Amniotic stem cell (primary cell): ENCODE measurements around the gene CRMP1.

Experiments
- DNase-seq: peaks from one replicate; lab custom pipeline; 2025; lab: John Stamatoyannopoulos, UW

The CRMP1 gene

DNA sequence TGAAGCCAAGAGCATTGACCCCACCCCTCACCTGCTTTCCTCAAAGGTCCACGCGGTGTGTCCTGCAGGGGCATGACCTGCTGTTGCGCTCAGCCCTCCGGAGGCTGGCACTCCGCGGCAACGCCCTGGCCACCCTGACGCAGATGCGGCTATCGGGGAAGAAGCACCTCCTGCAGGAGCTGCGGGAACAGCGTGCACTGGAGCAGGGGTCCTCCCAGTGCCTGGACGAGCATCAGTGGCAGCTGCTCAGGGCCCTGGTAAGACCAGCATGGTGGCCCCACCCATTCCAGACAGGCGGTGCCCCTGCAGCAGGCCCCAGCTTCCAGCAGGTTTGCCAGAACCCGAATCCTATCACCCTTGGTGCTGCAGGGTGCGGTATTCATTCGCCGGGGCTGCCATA lies 95.9 kb downstream of the CRMP1 start:
- no peak for DNase-seq

DNA sequence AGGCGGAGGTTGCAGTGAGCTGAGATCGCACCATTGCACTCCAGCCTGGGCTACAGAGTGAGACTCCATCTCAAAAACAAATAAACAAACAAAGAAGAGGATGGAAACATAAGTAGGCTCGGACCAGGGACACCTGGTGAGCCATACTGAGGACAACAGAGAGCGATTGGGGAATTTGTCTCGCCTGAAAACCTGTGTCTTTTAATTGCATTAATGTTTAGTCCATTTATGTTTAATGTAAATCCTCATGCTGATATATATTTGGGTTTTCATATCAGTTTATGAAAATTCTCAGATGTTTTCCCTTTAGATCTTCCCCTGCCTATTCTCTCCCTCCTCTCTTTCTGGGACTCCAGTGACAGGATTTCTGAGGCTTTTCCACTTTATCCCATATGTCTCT lies 97.3 kb downstream of the CRMP1 start:
- DNase-seq: no peak

DNA sequence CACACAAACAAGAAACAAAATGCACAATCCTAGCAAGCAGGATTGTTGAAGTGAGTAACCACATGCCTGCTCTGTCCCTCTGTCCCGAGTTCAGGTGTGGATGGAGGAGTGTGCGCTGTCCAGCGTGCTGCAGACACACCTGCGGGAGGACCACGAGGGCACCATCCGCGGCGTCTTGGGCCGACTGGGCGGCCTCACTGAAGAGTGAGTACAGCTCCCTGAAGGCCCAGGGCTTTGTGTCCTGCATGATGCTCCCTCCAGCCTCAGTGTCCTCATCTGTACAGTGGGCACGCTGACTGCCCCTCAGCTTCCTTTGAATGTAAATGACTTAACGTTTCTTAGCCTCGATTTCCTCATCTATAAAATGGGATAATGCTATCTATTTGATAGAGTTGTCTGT lies 99.4 kb downstream of the CRMP1 start:
- no peak for DNase-seq

DNA sequence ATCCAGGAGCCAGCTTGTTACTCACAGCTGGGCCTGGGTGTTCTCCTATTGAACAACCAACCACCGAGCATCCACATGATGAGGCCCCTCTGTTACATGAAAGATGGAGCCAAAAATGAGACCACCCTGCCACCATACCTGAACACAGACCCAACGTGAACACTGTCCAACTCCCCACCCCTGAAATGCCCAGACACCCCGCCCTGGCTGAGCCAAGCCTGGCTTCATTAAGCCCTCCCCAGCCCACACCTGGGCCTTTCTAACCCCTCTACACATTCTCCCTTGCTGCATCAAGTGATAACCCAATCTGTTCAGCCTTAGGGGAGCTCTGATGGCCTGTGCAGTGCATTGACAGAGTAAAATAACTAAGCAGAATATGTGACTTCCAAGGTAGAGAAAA lies 101.2 kb downstream of the CRMP1 start:
- no peak for DNase-seq

DNA sequence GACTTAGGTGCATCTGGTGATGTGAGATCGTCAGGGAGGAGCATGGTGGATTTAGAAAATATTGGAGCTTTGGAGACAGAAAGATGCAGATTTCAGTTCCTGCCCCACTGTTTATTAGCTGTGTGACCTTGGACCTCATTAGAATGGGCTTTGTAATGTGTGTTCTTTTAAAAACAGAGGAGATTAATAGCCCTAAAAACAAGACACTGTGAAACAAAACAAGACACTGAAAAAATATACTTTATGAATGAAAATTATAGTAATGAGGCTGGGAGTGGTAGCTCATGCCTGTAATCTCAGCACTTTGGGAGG lies 102.4 kb downstream of the CRMP1 start:
- DNase-seq: no peak

DNA sequence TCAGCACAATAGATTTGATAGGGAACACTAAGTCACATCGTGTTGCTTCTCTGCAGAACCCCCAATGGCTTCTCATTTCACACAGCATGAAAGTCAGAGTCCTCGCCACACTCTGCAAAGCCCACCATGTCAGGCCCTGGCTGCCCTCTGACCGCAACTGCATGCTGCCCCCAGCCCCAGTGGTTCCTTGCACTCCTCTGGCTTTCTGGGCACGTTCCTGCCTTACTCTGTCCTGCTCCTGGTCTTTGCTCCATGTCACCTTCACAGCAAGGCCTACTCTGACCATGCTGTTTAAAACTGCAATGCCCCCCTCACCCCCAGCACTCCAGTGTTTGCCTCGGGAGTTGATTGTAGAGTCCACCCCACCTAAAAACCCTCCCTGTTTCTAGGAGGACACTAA lies 103.7 kb downstream of the CRMP1 start:
- no peak for DNase-seq

DNA sequence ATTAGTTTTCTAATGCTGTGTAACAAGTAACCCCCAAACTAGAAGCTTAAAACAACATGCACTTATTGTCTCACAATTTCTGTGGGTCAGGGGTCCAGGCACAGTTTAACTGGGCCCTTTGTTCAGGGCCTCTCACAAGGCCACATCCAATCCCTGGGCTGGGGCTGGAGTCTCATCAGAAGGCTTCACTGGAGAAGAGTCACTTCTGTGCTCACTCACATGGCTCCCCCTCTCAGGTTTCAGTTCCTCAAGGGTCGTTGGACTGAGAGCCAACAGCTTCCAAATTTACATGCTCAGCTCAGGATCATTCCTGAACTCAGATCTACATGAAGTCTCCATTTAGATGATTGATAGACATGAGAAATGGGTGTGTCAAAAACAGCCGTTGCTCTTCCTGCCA lies 104.7 kb downstream of the CRMP1 start:
- no peak for DNase-seq

DNA sequence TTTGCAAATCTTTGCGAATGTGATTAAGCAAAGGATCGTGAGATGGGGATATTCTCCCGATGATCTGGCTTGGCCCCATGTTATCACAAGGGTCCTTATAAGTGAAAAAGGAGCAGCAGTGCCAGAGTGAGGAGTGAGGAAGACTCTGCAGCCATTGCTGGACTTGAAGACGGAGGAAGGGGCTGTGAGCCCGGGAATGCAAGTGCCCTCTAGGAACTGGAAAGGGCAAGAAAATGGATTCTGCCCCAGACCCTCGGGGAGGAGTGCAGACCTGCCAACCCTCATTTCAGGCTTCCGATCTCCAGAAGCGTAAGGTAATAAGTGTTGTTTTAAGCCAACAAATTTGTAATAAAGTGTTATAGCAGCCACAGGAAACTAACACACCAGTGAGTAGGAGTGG lies 105.6 kb downstream of the CRMP1 start:
- DNase-seq: no peak

DNA sequence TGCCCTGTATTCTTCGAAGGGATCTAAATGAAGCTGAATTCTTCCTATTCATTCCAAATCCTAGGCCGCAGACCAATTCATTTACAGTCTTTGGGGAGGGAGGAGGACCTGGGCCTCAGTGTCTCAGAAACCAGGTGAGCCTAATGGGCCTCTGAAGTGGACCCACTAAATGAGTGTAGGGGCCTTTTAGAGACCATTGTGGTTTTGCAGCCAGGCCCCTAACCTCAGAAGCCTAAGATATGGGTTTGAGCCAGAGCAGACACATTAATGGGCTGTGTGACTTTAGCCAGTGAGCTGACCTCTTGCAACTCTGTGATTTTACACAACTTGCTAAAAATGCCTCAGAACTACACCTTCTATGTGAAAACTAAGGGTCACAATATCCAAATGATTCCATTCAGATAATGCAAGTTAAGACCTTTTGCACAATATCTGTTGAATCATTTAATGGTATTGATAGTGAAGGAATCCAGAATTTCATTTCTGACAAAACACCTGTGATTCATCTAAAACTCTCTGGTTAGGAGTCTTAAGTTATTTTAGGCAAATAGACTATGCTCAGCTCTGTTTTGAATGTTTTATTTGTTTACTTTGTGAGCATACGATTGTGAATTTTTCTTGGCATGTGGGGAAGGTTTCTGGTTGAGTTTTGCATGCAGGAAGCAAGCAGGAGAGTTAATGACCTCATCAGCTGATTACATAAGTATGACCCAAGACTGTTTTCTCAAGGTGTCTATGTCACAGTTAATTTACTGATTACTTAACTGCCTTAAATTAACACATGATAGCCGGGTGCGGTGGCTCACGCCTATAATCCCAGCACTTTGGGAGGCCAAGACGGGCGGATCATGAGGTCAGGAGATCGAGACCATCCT lies 106.8 kb downstream of the CRMP1 start:
- peak; percentile 65 for DNase-seq

DNA sequence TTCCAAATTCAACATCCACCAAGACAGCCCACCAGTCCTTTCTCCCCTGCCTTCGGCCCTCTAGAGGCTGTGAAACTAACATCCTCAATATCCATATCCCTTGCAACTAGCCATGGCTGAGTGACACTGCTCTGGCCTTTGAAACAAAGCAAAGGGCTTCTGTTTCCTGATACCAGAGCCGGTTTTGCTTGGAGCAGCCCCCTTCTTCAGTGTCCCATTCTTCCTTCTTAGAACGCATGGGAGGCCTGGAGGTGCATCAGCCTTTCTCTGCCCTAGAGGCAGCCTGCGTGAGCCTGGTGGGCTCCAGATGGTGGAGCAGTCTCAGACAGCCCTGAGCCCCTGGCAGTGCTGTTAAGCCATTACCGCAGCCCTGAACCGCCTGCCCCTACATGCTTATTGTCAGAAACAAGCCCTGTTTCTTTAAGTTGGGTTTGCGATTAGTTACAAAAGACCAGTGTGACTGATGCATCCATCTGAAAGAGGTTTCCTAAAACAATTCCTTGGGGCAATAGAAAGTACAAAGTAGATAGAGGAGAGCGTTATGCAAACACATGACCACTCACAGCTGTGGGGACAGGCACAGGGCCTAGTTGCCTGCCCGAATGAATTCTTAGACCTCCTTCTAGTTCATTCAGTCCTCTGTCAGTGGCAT lies 107.8 kb downstream of the CRMP1 start:
- no peak for DNase-seq

DNA sequence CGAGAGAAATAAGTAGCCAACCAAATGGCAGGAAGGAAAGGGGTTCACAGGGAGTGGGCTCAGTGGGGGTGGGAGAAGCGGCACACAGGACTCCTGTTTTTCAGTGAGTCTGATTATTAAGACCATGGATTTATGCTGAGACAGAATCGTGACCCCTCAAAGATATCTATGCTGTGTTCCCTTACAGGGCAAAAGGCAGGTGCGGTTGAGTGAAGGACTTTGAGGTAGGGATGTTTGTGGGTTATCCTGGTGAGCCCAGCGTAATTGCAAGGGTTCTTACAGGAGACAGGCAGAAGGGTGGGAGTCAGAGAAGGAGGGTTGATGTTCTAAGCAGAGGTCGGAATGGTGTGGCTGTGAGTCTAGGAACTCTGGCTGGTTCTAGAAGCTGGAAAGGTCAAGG lies 108.9 kb downstream of the CRMP1 start:
- DNase-seq: no peak

DNA sequence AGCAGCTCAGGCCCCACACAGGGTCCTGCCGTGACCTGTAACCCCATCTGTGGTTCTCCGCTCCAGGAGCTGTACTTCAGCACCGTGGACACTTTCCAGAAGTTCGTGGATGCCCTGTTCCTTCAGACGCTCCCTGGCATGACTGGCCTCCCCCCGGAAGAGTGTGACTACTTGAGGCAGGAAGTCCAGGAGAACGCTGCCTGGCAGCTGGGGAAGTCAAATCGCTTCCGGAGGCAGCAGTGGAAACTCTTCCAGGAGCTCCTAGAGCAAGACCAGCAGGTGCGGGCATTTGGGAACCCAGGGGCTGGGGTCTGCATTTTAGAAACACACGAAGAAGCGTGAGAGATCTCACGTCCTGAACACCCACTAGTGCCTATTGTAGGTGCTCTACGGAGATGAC lies 109.4 kb downstream of the CRMP1 start:
- DNase-seq: no peak

DNA sequence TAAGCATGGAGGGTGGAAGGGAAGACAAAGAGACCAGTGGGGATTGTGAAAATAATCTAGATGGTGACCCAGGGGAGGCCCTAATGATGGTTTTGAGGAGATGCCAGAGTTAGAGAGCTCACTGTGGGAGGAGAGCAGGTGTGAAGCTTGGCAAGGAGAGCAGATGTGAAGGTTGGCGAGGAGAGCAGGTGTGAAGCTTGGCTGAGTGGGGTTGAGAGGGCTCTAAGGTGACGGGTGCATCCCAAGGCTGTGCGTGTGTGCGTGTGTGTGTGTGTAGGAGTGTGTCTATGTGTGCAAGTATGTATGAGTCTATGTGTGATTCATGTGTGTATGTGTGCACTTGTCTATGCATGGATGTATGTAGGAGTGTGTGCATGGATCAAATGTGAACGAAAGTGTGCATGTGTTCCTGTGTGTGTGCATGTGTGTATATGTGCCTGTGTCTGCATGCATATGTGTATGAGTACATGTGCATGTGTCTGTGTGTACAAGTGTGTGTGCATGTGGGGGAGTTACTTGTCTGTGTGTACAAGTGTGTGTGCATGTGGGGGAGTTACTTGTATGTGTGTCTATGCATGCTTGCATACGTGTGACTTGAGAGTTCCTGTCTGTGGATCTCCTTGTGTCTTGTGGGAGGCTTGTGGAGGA lies 109.9 kb downstream of the CRMP1 start:
- DNase-seq: no peak

DNA sequence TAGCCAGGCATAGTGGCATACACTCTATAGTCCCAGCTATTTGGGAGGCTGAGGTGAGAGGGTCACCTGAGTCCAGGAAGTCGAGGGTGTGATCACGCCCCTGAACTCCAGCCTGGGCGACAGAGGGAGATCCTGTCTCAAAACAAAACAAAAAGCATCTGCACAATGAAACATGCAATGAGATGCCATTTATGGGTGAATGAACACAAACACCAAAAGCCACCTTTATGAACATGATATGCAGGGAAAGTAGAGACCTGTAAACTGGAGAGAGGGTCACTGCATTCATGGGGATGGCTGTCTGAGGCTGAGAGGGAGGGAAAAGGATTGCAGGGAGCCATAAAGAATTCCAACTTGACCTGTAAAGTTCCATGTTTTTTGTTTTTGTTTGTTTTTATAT lies 111.2 kb downstream of the CRMP1 start:
- no peak for DNase-seq

DNA sequence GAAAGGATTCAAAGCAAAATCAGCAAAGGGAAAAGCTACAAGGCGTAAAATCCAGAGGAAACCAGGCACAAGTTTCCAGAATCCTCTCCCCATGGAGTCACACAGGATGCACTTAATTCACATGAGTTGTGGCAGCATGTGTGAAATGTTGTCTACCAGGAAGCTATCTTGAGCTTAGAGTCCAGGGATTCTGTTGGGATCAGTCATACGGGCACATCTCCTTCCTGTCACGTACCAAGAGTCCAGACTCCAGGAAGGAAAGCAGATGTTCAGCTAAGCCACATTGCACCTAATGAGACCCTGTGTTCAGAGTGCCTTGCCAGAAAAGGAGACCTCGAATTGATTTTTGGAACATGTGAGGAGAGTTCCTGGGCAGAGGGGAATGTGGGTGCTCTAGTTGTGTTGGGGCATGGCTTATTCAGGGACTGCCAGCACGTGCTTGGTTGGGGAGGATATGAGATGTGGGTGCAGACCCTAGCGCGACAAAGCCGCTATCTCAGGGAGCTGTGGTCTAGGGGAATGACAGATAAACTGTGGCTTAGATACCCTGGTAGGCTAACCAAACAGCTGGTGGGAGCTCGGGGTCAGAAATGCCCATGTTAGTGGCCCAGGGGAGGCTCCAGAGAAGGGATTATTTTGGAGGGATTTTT lies 111.9 kb downstream of the CRMP1 start:
- peak; percentile 56 for DNase-seq

DNA sequence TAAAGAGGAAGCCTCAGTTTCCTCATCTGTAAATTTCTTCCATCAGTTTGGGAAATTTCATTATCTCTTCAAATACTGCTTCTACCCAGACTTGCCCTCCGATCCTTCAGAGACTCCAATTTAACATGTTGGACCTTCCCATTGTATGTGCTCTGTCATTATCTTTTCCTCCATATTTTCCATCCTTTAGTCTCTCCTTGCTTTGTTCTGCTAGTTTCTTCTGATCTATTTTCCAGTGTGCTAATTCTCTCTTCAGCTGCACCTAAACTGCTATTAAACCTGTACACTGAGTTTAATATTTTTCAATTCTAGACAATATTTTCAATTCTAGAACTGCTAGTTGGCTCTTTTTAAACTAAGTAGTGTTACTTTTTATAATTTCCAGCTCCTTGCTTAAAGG lies 116.4 kb downstream of the CRMP1 start:
- DNase-seq: no peak

DNA sequence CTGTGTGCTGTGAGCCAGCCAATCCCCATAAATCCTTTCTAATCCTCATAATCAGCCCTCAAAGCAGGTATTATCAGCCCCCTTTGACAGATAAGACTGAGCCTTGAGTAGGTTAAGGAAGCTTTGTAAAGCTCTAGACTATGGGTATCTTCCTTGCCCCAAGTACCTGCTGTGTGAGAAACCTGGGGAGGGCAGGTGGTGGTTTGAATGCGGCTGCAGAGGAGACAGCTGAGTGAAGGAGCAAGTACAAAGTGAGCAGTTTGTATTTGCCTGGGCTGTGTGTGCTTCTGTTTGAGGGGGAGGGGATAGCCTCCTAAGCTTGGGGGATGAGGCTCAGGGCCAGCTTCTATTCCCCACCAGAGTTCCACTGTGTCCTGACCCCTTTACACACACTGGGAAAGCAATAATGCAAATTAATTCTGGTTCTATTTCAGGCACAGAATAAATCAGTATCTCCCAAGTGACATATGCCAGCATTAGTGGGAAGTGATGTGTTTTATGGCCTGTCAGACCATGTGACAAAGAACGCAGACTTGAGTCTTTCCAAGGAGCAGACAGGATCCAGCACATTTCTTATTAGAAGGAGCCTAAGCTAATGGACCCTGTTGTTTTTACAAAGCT lies 118.4 kb downstream of the CRMP1 start:
- no peak for DNase-seq

DNA sequence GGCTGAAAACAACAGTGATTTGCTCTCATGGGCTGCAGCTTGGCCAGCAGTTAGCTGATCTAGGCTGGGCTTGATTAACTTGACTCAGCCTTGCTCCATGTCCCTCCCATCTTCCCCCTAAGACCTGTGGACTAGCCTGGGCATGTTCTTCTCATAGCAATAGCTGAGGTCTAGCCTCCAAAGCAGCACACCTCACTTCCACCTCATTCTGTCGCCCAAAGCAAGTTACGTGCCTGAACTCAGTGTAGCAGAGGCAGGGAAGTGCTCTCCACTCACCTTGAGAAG lies 119.7 kb downstream of the CRMP1 start:
- DNase-seq: no peak

DNA sequence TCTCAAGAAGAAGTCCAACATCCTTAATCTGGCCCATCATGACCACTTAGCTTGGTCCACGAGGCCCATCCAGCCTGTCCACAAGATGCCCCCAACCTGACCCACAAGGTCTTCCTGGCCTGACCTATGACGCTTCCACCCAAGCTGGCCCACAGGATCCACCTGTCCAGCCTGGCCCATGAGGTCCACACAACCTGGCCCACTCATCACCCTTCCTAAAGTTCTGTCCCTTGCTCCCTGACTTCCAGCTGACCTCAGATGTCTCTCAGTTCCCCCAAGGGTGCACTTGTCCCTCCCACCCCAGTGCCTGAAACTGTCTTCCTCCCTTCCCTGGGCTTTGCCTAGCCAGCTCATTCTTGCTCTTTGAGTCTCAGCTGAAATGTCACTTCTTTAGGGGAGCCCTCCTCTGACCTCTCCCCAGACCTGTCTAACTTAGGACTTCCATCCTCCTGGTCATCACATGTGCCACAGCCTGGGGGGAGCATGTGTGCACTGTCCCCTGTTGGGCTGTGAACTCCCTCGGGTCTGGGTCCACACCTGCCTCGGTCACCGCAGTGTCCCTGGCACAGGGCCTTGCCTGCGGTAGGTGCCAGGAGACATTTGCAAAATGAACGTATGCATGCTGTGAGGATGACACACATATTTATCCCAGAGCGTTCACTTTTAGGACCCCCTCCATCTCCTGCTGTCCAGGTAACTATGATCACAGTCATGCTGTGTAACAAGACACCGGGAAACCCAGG lies 120.2 kb downstream of the CRMP1 start:
- DNase-seq: no peak
